Measurements from ENCODE around the gene LRRC8D. TPM values are rescaled to one million over a fixed set of nuclear protein-coding genes. Genes with fewer than 3 reads are reported as not detected.

The LRRC8D gene
- total RNA-seq, 1 experiment from 2014 or later, result 15.0 TPM

DNA sequence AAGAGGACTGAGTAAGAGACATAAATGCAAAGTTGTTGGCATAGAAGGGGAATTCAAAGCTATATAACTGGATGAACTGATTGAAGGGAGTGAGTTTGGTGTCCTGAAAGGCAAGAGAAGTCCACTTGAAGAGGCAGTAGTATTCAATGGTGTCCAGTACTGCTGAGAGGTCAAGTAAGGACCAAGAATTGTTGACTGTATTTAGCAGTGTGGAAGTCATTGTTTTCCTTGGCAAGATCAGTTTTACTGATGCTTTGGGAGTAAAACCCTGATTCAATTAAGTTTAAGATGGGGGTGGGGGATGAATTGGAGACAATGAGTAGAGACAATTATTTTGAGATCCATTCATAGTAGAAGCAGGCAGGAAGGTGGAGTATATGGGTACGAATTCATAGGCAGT is 5.8 kb upstream of the LRRC8D start (continued):
- TF ChIP-seq EZH2phosphoT487 (IDR thresholded peaks at IDR 0.05; ENCODE audit: borderline replicate concordance), result no peak

DNA sequence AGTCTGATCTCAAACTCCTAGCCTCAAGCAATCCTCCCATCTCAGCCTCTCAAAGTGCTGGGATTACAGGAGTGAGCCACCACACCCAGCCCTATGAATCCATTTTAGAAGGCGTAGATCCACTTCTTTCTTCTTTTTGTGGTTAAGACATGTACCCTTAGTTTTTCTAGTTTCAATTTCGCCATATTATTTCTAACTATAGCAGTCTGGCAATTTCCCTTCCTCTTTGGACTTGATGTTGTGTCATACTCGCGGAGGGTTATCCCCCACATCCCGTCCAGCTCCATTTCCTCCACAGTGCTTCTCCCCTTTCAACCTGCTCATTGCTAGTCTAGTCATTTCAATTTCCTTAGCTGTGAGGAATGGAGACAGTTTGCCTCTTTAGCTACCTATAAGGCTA is 5.2 kb upstream of the LRRC8D start:
- ChIA-PET POLR2A (no interaction called here), RAD21 (ENCODE audit: low non-redundant PET in 1 of 2, low total read pairs in 2 of 2, uncharacterized antibody in 2 of 2, unreplicated experiment in 2 of 2) (interaction anchor here in 1 of 2 experiments (0.6 kb wide), 1 partner anchor 173 kb away, joined by 3 read pairs; no protein-coding TSS in a partner anchor), CTCF (interaction anchor here (0.7 kb wide), 1 partner anchor 11 kb away, joined by 4 read pairs; no protein-coding TSS in a partner anchor)
- Histone ChIP-seq H3K9ac (ENCODE audit: low read length) (no peak overlapping the region), H3K4me3 (replicated peaks in 1 of 2; ENCODE audit: low read depth in 1 of 2, low read length in 2 of 2) (no peak overlapping the region), H3K79me2 (ENCODE audit: insufficient read depth, low read length) (no peaks in the 10 kb centered on the region), H3K27ac (ENCODE audit: low read depth, low read length) (no peak overlapping the region), H3K4me1 (ENCODE audit: control insufficient read depth in 1 of 2, insufficient read depth in 2 of 2, low read length in 2 of 2) (peaks cover 4 to 9% of the 10 kb centered on the region in 2 experiments; a peak in 3 of 4 replicates), H2AFZ (ENCODE audit: low read depth, low read length, poor library complexity, severe bottlenecking) (no peak overlapping the region), H3K9me2 (ENCODE audit: insufficient read depth) (no peaks in the 10 kb centered on the region), H3K4me2 (ENCODE audit: low read length) (no peak overlapping the region), H3K9me3 (ENCODE audit: control insufficient read depth in 1 of 2, insufficient read depth in 1 of 2, low read depth in 1 of 2, low read length in 2 of 2) (no peaks in the 10 kb centered on the region), H3K27me3 (ENCODE audit: insufficient read depth, low read length) (0 out of 2 replicates have a peak, but pooled peaks cover 7% of the 10 kb centered on the region), H4K20me1 (ENCODE audit: insufficient read depth) (no peaks in the 10 kb centered on the region), H3K36me3 (ENCODE audit: control insufficient read depth in 1 of 2, insufficient read depth in 2 of 2, low read length in 2 of 2) (no peaks in the 10 kb centered on the region)
- intact Hi-C loops (cut with micrococcal nuclease), result no loop called here
- no peak for DNase-seq (ENCODE audit: low read depth, low spot score)
- no TSS peak for BruUV-seq (replicated peaks)
- ATAC-seq, result no peak
- TF ChIP-seq JUND (IDR thresholded peaks at IDR 0.05), result no peak
- TF ChIP-seq, protein P1, sequence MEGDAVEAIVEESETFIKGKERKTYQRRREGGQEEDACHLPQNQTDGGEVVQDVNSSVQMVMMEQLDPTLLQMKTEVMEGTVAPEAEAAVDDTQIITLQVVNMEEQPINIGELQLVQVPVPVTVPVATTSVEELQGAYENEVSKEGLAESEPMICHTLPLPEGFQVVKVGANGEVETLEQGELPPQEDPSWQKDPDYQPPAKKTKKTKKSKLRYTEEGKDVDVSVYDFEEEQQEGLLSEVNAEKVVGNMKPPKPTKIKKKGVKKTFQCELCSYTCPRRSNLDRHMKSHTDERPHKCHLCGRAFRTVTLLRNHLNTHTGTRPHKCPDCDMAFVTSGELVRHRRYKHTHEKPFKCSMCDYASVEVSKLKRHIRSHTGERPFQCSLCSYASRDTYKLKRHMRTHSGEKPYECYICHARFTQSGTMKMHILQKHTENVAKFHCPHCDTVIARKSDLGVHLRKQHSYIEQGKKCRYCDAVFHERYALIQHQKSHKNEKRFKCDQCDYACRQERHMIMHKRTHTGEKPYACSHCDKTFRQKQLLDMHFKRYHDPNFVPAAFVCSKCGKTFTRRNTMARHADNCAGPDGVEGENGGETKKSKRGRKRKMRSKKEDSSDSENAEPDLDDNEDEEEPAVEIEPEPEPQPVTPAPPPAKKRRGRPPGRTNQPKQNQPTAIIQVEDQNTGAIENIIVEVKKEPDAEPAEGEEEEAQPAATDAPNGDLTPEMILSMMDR (IDR thresholded peaks at IDR 0.05 in 2 of 3, conservative IDR thresholded peaks at IDR 0.05 in 1 of 3; ENCODE audit: borderline replicate concordance in 1 of 3, insufficient read depth in 1 of 3, low read depth in 2 of 3, low read length in 2 of 3), result no peak
- no peak for TF ChIP-seq RAD21 (IDR thresholded peaks at IDR 0.05; ENCODE audit: low read depth)
- no peak for TF ChIP-seq ZFX (IDR thresholded peaks at IDR 0.05)
- TF ChIP-seq SIN3A (IDR thresholded peaks at IDR 0.05; ENCODE audit: low read depth), result no peak
- TF ChIP-seq POLR2AphosphoS5 (IDR thresholded peaks at IDR 0.05; ENCODE audit: low read depth, low read length), result no peak
- TF ChIP-seq EZH2 (IDR thresholded peaks at IDR 0.05), result no peak
- no peak for TF ChIP-seq EZH2phosphoT487 (IDR thresholded peaks at IDR 0.05; ENCODE audit: borderline replicate concordance)
- no peak for TF ChIP-seq FOSL1 (IDR thresholded peaks at IDR 0.05; ENCODE audit: low read depth)
- TF ChIP-seq ELF1 (IDR thresholded peaks at IDR 0.05; ENCODE audit: borderline replicate concordance, low read depth), result no peak
- TF ChIP-seq, protein P2, sequence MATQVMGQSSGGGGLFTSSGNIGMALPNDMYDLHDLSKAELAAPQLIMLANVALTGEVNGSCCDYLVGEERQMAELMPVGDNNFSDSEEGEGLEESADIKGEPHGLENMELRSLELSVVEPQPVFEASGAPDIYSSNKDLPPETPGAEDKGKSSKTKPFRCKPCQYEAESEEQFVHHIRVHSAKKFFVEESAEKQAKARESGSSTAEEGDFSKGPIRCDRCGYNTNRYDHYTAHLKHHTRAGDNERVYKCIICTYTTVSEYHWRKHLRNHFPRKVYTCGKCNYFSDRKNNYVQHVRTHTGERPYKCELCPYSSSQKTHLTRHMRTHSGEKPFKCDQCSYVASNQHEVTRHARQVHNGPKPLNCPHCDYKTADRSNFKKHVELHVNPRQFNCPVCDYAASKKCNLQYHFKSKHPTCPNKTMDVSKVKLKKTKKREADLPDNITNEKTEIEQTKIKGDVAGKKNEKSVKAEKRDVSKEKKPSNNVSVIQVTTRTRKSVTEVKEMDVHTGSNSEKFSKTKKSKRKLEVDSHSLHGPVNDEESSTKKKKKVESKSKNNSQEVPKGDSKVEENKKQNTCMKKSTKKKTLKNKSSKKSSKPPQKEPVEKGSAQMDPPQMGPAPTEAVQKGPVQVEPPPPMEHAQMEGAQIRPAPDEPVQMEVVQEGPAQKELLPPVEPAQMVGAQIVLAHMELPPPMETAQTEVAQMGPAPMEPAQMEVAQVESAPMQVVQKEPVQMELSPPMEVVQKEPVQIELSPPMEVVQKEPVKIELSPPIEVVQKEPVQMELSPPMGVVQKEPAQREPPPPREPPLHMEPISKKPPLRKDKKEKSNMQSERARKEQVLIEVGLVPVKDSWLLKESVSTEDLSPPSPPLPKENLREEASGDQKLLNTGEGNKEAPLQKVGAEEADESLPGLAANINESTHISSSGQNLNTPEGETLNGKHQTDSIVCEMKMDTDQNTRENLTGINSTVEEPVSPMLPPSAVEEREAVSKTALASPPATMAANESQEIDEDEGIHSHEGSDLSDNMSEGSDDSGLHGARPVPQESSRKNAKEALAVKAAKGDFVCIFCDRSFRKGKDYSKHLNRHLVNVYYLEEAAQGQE (IDR thresholded peaks at IDR 0.05; ENCODE audit: low read depth), result no peak
- TF ChIP-seq, protein P3, sequence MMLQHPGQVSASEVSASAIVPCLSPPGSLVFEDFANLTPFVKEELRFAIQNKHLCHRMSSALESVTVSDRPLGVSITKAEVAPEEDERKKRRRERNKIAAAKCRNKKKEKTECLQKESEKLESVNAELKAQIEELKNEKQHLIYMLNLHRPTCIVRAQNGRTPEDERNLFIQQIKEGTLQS (IDR thresholded peaks at IDR 0.05), result no peak
- no peak for TF ChIP-seq ZNF274 (IDR thresholded peaks at IDR 0.05; ENCODE audit: low read depth, low read length)

Measured in HCT116 (cell line).